MM.1S (cell line): ENCODE measurements around the gene GPX7.

Experiments
- CTCF ChIP-seq: fragments of 300-600 bp; sonication (generic); IDR thresholded peaks from 2 replicates; pipeline ENCODE4 v1.5.1; 2016; ENCODE audit warnings: antibody characterized with exemption, low read length, mixed read lengths
- EZH2 ChIP-seq: fragments of 300-600 bp; sonication (generic); optimal IDR thresholded peaks from 2 replicates; pipeline ENCODE3; 2017; ENCODE audit warnings: low read depth, mild to moderate bottlenecking, antibody characterized with exemption, low read length, mixed read lengths
- EZH2phosphoT487 ChIP-seq: fragments of 300-600 bp; sonication (generic); IDR thresholded peaks from 2 replicates; pipeline ENCODE4 v1.6.1; 2018; ENCODE audit warnings: antibody characterized with exemption, low read length

GRCh38 chr1:52574594-52574993 lies 27.6 kb upstream of the GPX7 start:
- TF ChIP-seq EZH2 (no peak), CTCF (no peak), EZH2phosphoT487 (no peak)
